Hepatocyte (in vitro differentiated cells): ENCODE data around the gene LRRTM3. TPM values are rescaled to one million over a fixed set of nuclear protein-coding genes. Genes with fewer than 3 reads are reported as not detected.

Source experiments
- DNase-seq: peaks from one replicate; pipeline ENCODE4 v3.0.0-alpha.2; 2016; ENCODE audit warnings: low spot score
- H2AFZ ChIP-seq: fragments of 200-600 bp; sonication (generic); 2 replicates; pipeline ENCODE4 v1.6.0; 2016; ENCODE audit warnings: antibody characterized with exemption, mild to moderate bottlenecking
- H3K27ac ChIP-seq: fragments of 200-600 bp; sonication (generic); 2 replicates; pipeline ENCODE4 v1.5.1; 2016; ENCODE audit warnings: mild to moderate bottlenecking
- H3K27me3 ChIP-seq: fragments of 200-600 bp; sonication (generic); 2 replicates; pipeline ENCODE4 v1.6.1; 2016
- H3K36me3 ChIP-seq: fragments of 200-600 bp; sonication (generic); replicated peaks from 2 replicates; pipeline ENCODE4 v1.5.1; 2016; ENCODE audit warnings: low read depth; ENCODE audit not compliant: insufficient read depth
- H3K4me1 ChIP-seq: fragments of 200-600 bp; sonication (generic); 2 replicates; pipeline ENCODE4 v1.5.1; 2016; ENCODE audit warnings: mild to moderate bottlenecking, moderate library complexity; ENCODE audit not compliant: insufficient read depth
- H3K4me2 ChIP-seq: fragments of 200-600 bp; sonication (generic); 2 replicates; pipeline ENCODE4 v1.6.0; 2016
- H3K4me3 ChIP-seq: fragments of 200-600 bp; sonication (generic); 2 replicates; pipeline ENCODE4 v1.5.1; 2016; ENCODE audit warnings: mild to moderate bottlenecking
- H3K79me2 ChIP-seq: fragments of 200-600 bp; sonication (generic); 2 replicates; pipeline ENCODE4 v1.6.0; 2017; ENCODE audit warnings: mild to moderate bottlenecking
- H3K9me2 ChIP-seq: fragments of 200-600 bp; sonication (generic); replicated peaks from 2 replicates; pipeline ENCODE4 v1.6.0; 2017; ENCODE audit warnings: mild to moderate bottlenecking; ENCODE audit not compliant: insufficient read depth
- H3K9me3 ChIP-seq: fragments of 200-600 bp; sonication (generic); 2 replicates; pipeline ENCODE4 v1.5.1; 2016; ENCODE audit warnings: low read depth, mild to moderate bottlenecking
- H4K20me1 ChIP-seq: fragments of 200-600 bp; sonication (generic); 2 replicates; pipeline ENCODE4 v1.6.0; 2016; ENCODE audit warnings: mild to moderate bottlenecking; ENCODE audit not compliant: insufficient read depth, poor library complexity, severe bottlenecking
- EZH2 ChIP-seq: fragments of 200-600 bp; sonication (generic); IDR thresholded peaks from 2 replicates; pipeline ENCODE4 v1.6.1; 2016; ENCODE audit warnings: antibody characterized with exemption, mild to moderate bottlenecking, borderline replicate concordance
- EZH2phosphoT487 ChIP-seq: fragments of 200-600 bp; sonication (generic); IDR thresholded peaks from one replicate; pipeline ENCODE4 v1.6.1; 2018; ENCODE audit warnings: antibody characterized with exemption, mild to moderate bottlenecking, low read depth, moderate library complexity; ENCODE audit not compliant: unreplicated experiment, severe bottlenecking
- WGBS: methylation state at CpG from one replicate; pipeline ENCODE4 v1.1.6; 2016; ENCODE audit warnings: low lambda C conversion rate; ENCODE audit errors: missing lambda C conversion rate; 5-methylcytosine and 5-hydroxymethylcytosine counted together
- polyA plus RNA-seq: library from polyadenylated mRNA; unstranded; fragments of >200 nt; fragmentation: Nextera tagmentation; extraction: Ambion mirVana; gene quantifications from 2 replicates; pipeline ENCODE4 v1.2.1, GENCODE V29; 2016
- total RNA-seq: library from RNA; depleted of rRNA; stranded (reverse); fragments of >200 nt; gene quantifications from 2 replicates; pipeline ENCODE4 v1.2.3, GENCODE V29; 2014
- TF ChIP-seq, protein P1 (sequence below): fragments of 200-600 bp; sonication (generic); IDR thresholded peaks from 2 replicates; pipeline ENCODE4 v1.5.1; 2016; ENCODE audit warnings: antibody characterized with exemption, mild to moderate bottlenecking; ENCODE audit not compliant: poor library complexity

The LRRTM3 gene
- total and polyA plus RNA-seq, 2 experiments from 2014 or later: 0.68 to 0.77 TPM

DNA sequence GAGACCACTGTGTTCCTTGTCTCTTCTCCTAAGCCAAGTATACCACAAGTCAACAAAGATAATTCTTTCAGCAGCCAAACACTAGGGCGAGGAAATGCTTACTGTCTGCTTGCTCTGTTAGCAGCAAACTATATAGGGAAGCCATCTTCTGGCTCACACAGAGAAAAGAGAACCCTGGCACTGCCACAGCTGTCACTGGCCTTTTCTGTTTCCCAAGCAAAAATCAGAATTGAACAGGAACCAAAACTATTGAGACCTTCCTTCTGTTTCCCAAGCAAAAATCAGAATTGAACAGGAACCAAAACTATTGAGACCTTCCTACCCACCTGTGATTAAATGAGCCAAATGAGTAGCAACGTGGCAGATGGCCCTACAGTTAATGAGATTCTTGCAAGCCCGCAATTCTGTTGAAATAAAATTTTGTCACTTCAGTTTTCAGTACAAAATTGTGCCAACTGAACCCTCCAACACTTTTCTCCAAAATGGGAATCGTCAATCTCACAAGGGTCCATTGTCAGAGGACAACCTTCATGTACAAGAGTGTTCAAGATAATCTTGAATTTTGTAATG is 54.5 kb downstream of the LRRTM3 start:
- Histone ChIP-seq H3K27ac (no peak overlapping the region), H3K27me3 (no peaks in the 10 kb centered on the region), H2AFZ (no peak overlapping the region), H3K9me2 (no peaks in the 10 kb centered on the region), H3K4me1 (no peaks in the 10 kb centered on the region), H3K79me2 (no peaks in the 10 kb centered on the region), H3K36me3 (no peaks in the 10 kb centered on the region), H3K4me2 (no peak overlapping the region), H4K20me1 (no peaks in the 10 kb centered on the region), H3K4me3 (no peak overlapping the region), H3K9me3 (no peaks in the 10 kb centered on the region)
- TF ChIP-seq, protein P1, sequence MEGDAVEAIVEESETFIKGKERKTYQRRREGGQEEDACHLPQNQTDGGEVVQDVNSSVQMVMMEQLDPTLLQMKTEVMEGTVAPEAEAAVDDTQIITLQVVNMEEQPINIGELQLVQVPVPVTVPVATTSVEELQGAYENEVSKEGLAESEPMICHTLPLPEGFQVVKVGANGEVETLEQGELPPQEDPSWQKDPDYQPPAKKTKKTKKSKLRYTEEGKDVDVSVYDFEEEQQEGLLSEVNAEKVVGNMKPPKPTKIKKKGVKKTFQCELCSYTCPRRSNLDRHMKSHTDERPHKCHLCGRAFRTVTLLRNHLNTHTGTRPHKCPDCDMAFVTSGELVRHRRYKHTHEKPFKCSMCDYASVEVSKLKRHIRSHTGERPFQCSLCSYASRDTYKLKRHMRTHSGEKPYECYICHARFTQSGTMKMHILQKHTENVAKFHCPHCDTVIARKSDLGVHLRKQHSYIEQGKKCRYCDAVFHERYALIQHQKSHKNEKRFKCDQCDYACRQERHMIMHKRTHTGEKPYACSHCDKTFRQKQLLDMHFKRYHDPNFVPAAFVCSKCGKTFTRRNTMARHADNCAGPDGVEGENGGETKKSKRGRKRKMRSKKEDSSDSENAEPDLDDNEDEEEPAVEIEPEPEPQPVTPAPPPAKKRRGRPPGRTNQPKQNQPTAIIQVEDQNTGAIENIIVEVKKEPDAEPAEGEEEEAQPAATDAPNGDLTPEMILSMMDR: no peak
- TF ChIP-seq EZH2phosphoT487 (no peak), EZH2 (no peak)
- DNase-seq: no peak
- 90% methylated on average over 4 of the region's 4 CpGs for WGBS

DNA sequence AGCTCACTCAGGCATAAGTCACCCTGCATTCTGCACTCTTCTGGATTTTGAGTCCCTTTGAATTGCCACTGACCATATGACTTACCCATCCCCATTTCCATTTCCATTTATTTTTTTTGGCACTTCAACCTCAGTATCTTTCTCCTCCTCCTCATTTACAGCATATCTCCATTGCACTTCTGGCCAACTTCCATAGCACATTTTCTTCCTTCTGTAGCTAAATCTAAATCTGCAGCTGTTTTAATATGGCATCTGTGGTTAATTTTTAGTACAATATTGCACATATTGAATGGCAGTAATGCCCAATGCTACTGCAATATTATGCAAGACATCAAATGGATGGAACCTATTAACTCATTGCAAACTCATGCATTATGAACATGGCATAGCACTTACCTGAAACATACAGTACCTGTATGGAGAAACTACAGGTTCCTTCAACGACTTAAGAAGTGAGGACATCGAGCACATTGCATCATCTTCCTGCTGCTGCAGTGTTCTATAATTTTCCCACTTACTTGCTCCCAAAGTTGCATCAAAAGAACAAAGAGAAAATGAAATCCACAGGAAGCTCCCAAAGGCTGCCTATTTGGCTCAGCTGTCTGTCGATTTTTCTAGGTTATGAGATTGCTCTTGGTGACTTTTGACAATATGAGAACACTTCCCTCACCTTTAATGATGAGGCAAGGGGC is 55.7 kb downstream of the LRRTM3 start:
- Histone ChIP-seq H3K9me2 (no peaks in the 10 kb centered on the region), H4K20me1 (no peaks in the 10 kb centered on the region), H3K36me3 (no peaks in the 10 kb centered on the region), H2AFZ (no peak overlapping the region), H3K9me3 (no peaks in the 10 kb centered on the region), H3K27me3 (no peaks in the 10 kb centered on the region), H3K27ac (no peak overlapping the region), H3K79me2 (no peaks in the 10 kb centered on the region), H3K4me3 (no peak overlapping the region), H3K4me2 (no peak overlapping the region), H3K4me1 (no peaks in the 10 kb centered on the region)
- 90% methylated on average over 3 of the region's 3 CpGs for WGBS
- TF ChIP-seq EZH2phosphoT487: no peak
- TF ChIP-seq, protein P1: no peak
- DNase-seq: no peak

DNA sequence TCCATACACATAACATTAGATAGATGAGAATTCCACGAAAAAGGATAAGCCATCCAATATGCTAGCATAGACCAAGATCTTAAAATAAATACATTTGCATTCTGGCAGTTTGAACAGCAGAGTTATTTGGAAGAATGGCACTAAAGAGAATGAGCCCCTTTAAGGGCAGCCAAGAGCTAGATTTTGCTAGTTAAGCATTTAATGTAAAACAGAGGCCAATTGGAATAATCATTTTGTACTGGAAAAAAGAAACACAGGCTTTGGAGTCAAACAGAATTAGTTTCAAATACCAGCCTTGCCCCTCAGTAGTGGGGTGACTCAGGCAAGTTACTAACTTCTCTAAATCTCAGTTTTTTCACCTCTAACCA is 56.2 kb downstream of the LRRTM3 start:
- Histone ChIP-seq H3K9me2 (no peaks in the 10 kb centered on the region), H3K4me1 (no peaks in the 10 kb centered on the region), H2AFZ (no peak overlapping the region), H3K27ac (no peak overlapping the region), H3K79me2 (no peaks in the 10 kb centered on the region), H3K4me2 (no peak overlapping the region), H3K9me3 (no peaks in the 10 kb centered on the region), H3K4me3 (no peak overlapping the region), H4K20me1 (no peaks in the 10 kb centered on the region), H3K27me3 (no peaks in the 10 kb centered on the region), H3K36me3 (no peaks in the 10 kb centered on the region)
- WGBS: 95% methylated on average over 1 of the region's 1 CpG
- no peak for DNase-seq
- TF ChIP-seq EZH2phosphoT487 (no peak), EZH2 (no peak)
- TF ChIP-seq, protein P1: no peak
